Measurements from ENCODE around the gene RTL10. TPM values are rescaled to one million over a fixed set of nuclear protein-coding genes. Genes with fewer than 3 reads are reported as not detected.

Gene RTL10
- total RNA-seq, 1 experiment from 2014 or later: 25.6 TPM

DNA sequence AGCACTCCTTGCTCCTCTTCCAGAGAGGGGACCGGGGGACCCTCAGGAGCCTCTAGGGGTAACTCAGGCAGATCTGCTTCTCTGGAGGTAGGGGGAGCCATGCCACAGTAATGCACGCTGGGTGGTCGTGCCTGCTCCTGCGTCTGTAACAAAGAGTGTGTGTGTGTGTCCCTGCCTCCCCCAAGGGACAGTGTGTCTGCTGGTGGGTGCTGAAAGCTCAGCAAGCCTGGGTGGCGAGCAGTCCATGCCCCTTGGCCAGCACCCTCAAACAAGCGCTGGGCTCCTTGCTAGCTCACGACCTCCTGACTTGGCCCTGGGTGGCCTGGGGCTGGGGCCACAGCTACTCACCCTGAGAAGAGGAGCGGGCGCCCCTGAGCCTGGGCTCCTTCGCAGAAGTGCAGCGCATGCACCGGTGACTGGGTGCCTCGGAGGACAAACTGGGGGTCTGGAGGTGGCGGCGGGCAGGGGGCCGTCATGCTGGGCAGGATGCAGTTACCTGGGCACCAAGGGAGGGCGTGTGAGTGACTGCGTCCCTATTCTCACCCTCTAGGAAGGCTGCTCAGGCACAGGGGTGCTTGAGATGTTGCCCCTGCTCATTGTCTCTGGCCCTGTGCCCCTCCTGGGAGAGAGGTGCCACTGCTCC is 33.7 kb downstream of the RTL10 start:
- no peak for DNase-seq (ENCODE audit: low spot score)
- intact Hi-C loops (cut with micrococcal nuclease; ENCODE audit: unreplicated experiment): no loop called here
- H3K4me3 ChIP-seq (ENCODE audit: low read depth, low read length, poor library complexity, severe bottlenecking): no peak overlapping the region
- H3K9me3 ChIP-seq (ENCODE audit: low read depth, low read length, poor library complexity, severe bottlenecking): no peaks in the 10 kb centered on the region
- no peak overlapping the region for H3K27ac ChIP-seq (ENCODE audit: low read depth, low read length, poor library complexity, severe bottlenecking)
- no peak for TF ChIP-seq EZH2 (IDR thresholded peaks at IDR 0.05; ENCODE audit: borderline replicate concordance, low read depth, low read length, poor library complexity, severe bottlenecking)
- TF ChIP-seq, protein P1, sequence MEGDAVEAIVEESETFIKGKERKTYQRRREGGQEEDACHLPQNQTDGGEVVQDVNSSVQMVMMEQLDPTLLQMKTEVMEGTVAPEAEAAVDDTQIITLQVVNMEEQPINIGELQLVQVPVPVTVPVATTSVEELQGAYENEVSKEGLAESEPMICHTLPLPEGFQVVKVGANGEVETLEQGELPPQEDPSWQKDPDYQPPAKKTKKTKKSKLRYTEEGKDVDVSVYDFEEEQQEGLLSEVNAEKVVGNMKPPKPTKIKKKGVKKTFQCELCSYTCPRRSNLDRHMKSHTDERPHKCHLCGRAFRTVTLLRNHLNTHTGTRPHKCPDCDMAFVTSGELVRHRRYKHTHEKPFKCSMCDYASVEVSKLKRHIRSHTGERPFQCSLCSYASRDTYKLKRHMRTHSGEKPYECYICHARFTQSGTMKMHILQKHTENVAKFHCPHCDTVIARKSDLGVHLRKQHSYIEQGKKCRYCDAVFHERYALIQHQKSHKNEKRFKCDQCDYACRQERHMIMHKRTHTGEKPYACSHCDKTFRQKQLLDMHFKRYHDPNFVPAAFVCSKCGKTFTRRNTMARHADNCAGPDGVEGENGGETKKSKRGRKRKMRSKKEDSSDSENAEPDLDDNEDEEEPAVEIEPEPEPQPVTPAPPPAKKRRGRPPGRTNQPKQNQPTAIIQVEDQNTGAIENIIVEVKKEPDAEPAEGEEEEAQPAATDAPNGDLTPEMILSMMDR (conservative IDR thresholded peaks at IDR 0.05; ENCODE audit: low read depth, low read length): 0 out of 2 replicates have a peak, but pooled peaks have one; percentile 23
- CTCF ChIA-PET: no interaction called here
- no peaks in the 10 kb centered on the region for H3K4me1 ChIP-seq (ENCODE audit: insufficient read depth, low read length, poor library complexity, severe bottlenecking)
- H3K36me3 ChIP-seq (ENCODE audit: insufficient read depth, low read length, poor library complexity, severe bottlenecking): no peaks in the 10 kb centered on the region
- POLR2A ChIA-PET (ENCODE audit: low non-redundant PET): no interaction called here
- no peaks in the 10 kb centered on the region for H3K27me3 ChIP-seq (replicated peaks; ENCODE audit: insufficient read depth, low read depth, low read length, poor library complexity)
- BruUV-seq (replicated peaks): no TSS peak

DNA sequence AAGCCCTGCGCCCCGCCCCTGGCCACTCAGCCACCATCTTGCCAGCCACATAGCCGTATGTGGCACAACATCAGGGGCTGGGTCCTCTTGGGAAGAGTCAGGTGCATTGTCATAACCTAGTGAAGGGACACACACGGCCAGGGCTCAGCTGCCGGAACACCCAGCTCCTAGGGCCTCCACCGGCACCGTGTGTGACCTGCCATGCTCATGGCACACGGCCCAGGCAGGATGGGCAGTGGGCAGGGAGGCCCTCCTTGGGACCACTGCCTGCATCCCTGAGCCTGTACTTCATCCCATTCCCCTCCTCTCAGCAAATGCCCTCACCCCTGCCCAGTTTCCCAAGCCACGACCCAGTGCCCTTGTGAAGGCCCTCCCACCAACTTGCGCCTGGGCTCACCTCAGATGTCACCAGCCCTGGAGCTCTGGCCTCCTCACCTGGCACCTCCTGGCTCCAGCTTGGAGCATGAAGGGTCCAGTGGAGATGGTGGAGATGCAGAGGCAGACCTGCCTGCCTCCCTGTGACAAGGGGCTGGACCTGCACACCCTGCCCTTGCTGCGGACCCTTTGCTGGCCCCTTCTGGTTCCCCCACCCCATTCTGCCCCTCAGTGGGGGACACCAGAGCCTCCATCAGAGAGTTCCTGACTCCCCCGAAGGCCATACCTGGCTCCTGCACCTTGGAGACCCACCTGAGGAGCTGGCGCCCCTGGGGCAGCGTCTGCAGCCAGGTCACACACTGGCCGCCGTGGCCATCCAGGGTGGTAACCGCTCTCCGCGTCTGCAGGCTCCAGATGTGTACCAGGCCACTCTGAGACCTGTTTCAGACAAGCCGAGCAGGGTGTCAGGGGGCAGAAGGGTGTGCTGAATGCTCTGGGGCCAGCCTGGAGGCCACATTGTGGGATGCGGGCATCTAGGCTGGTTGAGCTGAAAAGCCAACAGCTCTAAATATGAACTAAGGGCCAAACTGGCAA is 34.5 kb downstream of the RTL10 start:
- Histone ChIP-seq H3K27me3 (replicated peaks; ENCODE audit: insufficient read depth, low read depth, low read length, poor library complexity) (no peaks in the 10 kb centered on the region), H3K27ac (ENCODE audit: low read depth, low read length, poor library complexity, severe bottlenecking) (no peak overlapping the region), H3K4me3 (ENCODE audit: low read depth, low read length, poor library complexity, severe bottlenecking) (no peak overlapping the region), H3K36me3 (ENCODE audit: insufficient read depth, low read length, poor library complexity, severe bottlenecking) (no peaks in the 10 kb centered on the region), H3K9me3 (ENCODE audit: low read depth, low read length, poor library complexity, severe bottlenecking) (no peaks in the 10 kb centered on the region), H3K4me1 (ENCODE audit: insufficient read depth, low read length, poor library complexity, severe bottlenecking) (no peaks in the 10 kb centered on the region)
- DNase-seq (ENCODE audit: low spot score): no peak
- BruUV-seq (replicated peaks): no TSS peak
- POLR2A ChIA-PET (ENCODE audit: low non-redundant PET): no interaction called here
- TF ChIP-seq, protein P1 (conservative IDR thresholded peaks at IDR 0.05; ENCODE audit: low read depth, low read length): no peak
- no peak for TF ChIP-seq EZH2 (IDR thresholded peaks at IDR 0.05; ENCODE audit: borderline replicate concordance, low read depth, low read length, poor library complexity, severe bottlenecking)
- intact Hi-C loops (cut with micrococcal nuclease; ENCODE audit: unreplicated experiment): no loop called here
- CTCF ChIA-PET: no interaction called here

DNA sequence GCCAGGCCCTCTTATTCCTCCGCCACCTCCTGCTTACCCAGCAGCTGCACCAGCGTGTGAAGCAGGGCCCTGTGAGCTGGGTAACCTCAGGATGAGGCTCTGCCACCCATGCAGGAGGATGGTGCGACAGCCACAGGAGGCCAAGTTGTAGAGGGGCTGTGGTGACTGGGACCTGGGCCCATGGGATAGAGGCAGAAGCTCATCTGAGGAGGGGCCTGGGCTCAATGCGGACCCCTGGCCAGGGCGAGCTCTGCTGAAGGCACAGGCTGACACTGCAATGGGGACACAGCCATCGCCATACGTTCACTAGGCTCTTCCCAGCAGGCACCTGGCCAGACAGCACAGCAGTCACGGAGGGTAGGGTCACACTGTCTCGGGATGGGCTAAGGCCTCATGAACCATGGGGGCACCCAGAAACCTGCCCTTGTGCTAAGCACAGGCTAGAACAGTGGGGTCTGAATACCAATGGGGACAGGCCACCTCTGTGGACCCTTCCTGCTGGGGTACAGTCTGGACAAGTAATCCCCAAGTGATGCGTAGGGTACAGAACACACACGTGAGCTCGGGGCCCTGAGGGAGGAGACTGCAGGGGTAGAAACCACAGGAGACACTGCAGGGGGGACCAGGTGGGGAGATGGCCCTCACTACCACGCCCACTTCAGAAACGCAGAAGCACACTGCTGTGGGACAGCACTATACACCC is 35.3 kb downstream of the RTL10 start:
- H3K36me3 ChIP-seq (ENCODE audit: insufficient read depth, low read length, poor library complexity, severe bottlenecking): no peaks in the 10 kb centered on the region
- ChIA-PET POLR2A (ENCODE audit: low non-redundant PET) (no interaction called here), CTCF (no interaction called here)
- H3K4me3 ChIP-seq (ENCODE audit: low read depth, low read length, poor library complexity, severe bottlenecking): no peak overlapping the region
- H3K4me1 ChIP-seq (ENCODE audit: insufficient read depth, low read length, poor library complexity, severe bottlenecking): no peaks in the 10 kb centered on the region
- H3K27ac ChIP-seq (ENCODE audit: low read depth, low read length, poor library complexity, severe bottlenecking): no peak overlapping the region
- DNase-seq (ENCODE audit: low spot score): no peak
- intact Hi-C loops (cut with micrococcal nuclease; ENCODE audit: unreplicated experiment): no loop called here
- BruUV-seq (replicated peaks): no TSS peak
- no peaks in the 10 kb centered on the region for H3K9me3 ChIP-seq (ENCODE audit: low read depth, low read length, poor library complexity, severe bottlenecking)
- TF ChIP-seq EZH2 (IDR thresholded peaks at IDR 0.05; ENCODE audit: borderline replicate concordance, low read depth, low read length, poor library complexity, severe bottlenecking): no peak
- TF ChIP-seq, protein P1 (conservative IDR thresholded peaks at IDR 0.05; ENCODE audit: low read depth, low read length): no peak
- H3K27me3 ChIP-seq (replicated peaks; ENCODE audit: insufficient read depth, low read depth, low read length, poor library complexity): no peaks in the 10 kb centered on the region
